VCaP (cell line): ENCODE results near the gene UTP14A.

ENCODE experiments used
- H3K27ac ChIP-seq: fragments of 450-650 bp; 2 replicates; pipeline ENCODE4 v1.5.1; 2017
- CTCF ChIP-seq: fragments of 450-650 bp; conservative IDR thresholded peaks from 2 replicates; pipeline ENCODE4 v1.5.1; 2017; ENCODE audit warnings: mild to moderate bottlenecking, moderate library complexity

The UTP14A gene

GRCh38 chrX:129934461-129934860, 28.5 kb downstream of the UTP14A start:
- TF ChIP-seq CTCF, result no peak
- H3K27ac ChIP-seq, result no peak overlapping the region

- H3K27ac ChIP-seq, result no peak overlapping the region
- no peak for TF ChIP-seq CTCF
Observed at GRCh38 chrX:129934952-129935351, 29.0 kb downstream of the UTP14A start.

- no peak overlapping the region for H3K27ac ChIP-seq
- no peak for TF ChIP-seq CTCF
Observed at GRCh38 chrX:129938081-129938480, 32.1 kb downstream of the UTP14A start.

- TF ChIP-seq CTCF, result no peak
- H3K27ac ChIP-seq, result no peak overlapping the region
Observed at GRCh38 chrX:129939986-129940385, 34.0 kb downstream of the UTP14A start.

GRCh38 chrX:129940721-129941120, 34.8 kb downstream of the UTP14A start:
- no peak overlapping the region for H3K27ac ChIP-seq
- TF ChIP-seq CTCF, result no peak

GRCh38 chrX:129945131-129945530, 39.2 kb downstream of the UTP14A start:
- no peak overlapping the region for H3K27ac ChIP-seq
- no peak for TF ChIP-seq CTCF

GRCh38 chrX:129953334-129953648, 47.3 kb downstream of the UTP14A start:
- no peak for TF ChIP-seq CTCF
- no peak overlapping the region for H3K27ac ChIP-seq

GRCh38 chrX:129953881-129954280, 47.9 kb downstream of the UTP14A start:
- no peak for TF ChIP-seq CTCF
- H3K27ac ChIP-seq, result no peak overlapping the region
